GM19193 (cell line): ENCODE data around the gene FBXO10.

ENCODE experiments used
- POLR2A ChIP-seq: IDR thresholded peaks from 4 replicates; pipeline ENCODE4 v1.6.1; 2011; ENCODE audit not compliant: insufficient read depth, insufficient read length; ENCODE audit errors: extremely low read depth

The FBXO10 gene

GRCh38 chr9:37608250-37608649 is 32.1 kb upstream of the FBXO10 start:
- no peak for TF ChIP-seq POLR2A

GRCh38 chr9:37604296-37604695 is 28.1 kb upstream of the FBXO10 start:
- no peak for TF ChIP-seq POLR2A

DNA sequence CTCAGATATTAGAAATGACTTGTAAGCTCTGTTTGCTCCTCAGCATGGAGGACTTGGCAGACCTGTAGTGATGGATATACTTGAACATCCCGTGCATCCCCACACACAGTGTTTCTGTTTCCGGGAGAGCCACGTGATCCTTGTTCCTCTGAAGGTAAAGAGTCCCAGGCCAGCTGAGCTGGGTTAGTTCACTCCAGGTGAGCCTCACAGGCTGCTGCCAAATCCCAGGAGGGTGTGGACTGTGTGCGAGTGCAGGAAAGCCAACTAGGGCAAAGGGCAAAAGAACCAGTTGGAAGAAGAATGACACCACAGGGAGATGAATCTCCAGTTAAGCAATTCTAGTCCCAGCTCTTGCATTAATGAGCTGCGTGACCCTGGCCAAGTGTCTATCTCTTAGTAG is 26.6 kb upstream of the FBXO10 start:
- no peak for TF ChIP-seq POLR2A

DNA sequence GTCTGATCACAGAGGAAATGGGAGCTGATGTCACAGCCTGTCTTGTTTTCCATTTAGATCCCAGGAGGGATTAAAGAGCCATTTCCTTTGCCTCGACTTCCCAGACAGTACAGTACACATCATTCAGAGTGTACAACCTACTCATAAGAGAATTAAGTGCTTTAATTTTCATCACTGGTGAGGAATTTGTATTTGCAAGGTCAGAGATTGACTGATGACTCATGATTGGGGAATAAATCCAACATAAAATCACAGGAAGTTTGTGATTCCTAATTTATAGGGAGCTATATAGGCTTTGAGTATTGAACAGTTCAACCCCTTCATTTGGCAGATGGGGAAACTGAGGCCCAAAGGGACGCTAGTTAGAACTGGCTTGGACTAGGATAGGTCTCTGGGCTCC is 20.3 kb upstream of the FBXO10 start:
- no peak for TF ChIP-seq POLR2A

GRCh38 chr9:37593883-37594448 is 17.8 kb upstream of the FBXO10 start:
- TF ChIP-seq POLR2A: no peak

DNA sequence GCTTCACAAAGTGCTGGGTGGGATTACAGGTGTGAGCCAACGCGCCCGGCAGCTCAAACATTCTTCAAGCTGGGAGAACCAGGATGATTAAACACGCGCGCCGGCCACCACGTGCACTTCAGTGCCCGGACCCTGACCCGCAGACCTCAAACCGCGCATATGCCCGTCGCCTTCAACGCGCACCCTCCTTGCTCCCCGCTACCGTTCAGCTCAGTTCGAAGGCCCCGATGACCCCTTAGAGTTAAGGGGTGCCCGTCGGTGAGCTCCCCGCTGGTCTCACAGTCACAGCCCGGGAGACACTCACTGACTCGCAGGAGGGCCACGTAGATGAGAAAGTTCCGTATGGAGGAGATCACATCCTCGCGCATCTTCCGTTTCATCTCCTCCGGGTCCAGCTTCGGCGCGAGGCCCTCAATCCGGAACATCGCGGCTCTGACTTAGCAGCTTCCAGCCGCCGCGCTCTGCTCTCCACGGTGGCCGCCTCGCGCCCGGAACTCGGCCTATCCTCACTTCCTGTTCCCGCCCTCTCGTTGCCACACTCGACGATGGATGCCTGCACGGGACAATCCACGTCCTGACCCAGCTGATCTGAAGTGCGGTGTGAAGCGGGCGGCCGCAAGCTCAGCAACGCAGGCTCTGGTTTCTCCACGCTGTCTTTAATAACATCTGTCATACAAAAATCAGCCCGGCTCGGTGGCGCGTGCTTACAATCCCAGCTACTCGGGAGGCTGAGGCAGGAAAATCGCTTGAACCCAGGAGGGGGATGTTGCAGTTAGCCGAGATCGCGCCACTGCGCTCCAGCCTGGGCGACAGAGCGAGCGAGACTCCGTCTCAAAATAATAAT is 16.1 kb upstream of the FBXO10 start, which contains the start of gene TOMM5:
TOMM5 (minus strand) TSS at position 490 of the 844 bp plus-strand sequence; CDS start at position 425, 65 bp downstream.
- peak; percentile 96 for TF ChIP-seq POLR2A

- no peak for TF ChIP-seq POLR2A
Observed at GRCh38 chr9:37587521-37587920, 11.3 kb upstream of the FBXO10 start.

DNA sequence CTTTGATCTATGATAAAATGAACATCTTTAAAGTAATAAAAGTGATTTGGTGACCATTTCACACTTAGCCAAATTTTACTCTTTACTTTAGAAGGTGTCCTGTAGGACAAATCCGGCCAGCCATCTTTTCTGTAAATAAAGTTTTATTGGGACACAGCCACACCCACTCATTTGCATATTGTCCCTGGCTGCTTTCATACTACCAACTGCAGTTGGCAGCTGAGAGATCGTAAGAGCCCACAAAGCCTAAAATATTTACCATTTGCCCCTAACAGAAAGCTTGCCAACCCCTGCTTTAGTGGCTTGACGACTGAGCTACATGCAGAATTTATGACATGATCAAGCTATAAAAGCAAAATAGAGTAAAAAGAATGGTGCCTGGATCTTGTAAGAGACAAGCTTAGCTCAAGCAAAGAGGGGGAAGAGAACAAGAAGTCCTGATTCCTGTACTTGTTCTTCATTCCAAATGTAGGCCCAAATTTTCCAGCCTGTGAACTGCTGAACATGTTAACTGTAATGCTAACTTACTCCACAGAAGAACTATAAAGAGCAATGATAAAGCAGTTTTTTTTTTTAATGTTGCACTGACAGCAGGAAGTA is 7.4 kb upstream of the FBXO10 start:
- TF ChIP-seq POLR2A: no peak

DNA sequence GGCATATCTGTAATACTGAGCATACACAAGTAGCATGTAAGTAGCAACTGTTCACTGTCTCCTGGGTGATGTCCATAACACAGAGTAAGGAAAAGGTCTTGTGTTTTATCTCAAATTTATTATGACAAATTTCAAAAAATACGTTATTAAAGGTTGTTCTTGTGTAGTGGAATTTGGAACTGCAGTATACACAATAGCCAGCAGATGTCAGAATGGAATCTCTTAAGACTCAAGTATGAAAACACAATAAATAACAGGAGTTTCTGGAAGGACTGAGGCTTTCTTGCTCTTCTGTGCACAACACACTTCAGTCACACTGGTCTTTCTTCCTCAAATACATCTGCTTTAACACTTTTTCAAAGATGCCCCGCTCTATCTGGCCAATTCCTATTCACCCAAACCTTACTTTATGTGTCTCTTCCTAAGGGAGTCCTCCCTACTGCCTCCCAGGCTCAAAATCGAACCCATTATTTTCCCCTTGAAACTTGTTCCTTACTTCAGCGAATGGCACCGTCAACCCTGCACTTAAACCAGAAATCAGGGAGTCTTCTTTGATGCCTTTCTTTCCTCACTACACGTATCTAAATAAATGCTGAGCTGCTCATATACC is 6.5 kb upstream of the FBXO10 start:
- TF ChIP-seq POLR2A: no peak

- TF ChIP-seq POLR2A: no peak
Observed at GRCh38 chr9:37575511-37575914, 667 bp downstream of the FBXO10 start.

DNA sequence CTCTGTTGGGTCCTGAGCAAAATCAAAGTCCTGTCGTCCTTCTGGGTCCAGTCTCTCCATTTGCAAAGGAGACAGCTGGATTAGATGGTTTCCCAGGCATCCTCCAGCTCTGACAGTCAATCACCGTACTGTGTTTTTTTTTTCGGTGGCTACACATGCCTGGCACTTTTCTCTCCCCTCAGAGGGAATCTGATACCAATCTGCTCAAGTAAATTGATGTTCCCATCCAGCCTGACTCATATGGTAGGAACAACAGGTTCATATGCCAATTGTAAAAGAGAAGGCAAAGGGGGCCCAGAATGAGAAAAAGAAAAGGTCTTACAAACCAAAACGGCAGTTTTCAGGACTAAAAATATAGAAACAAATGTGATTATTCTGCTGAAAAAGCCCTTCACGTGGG is 1.2 kb downstream of the FBXO10 start:
- TF ChIP-seq POLR2A: no peak

GRCh38 chr9:37574241-37574721 is 1.9 kb downstream of the FBXO10 start:
- TF ChIP-seq POLR2A: no peak

- TF ChIP-seq POLR2A: no peak
Observed at GRCh38 chr9:37571282-37571681, 4.9 kb downstream of the FBXO10 start.

DNA sequence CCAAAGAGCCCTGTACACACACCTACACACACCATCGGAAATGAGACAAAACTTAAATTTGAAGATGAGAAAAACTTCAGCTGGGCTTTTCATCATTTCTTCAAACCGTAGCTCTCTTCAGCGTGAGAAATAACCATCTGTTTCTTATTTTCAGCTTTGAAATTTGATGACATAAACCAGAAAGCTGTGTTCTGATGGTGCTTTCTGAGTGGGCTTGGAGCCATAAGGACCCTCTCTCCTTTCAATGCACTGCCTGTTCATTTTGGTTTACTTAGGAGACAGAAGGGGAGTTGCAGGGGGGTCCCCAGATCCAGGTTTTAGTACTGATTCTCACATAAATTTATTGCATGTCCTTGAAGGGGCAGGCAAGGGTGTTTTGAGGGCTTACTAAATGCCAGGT is 9.5 kb downstream of the FBXO10 start:
- no peak for TF ChIP-seq POLR2A
